ENCODE data around the gene ZBTB7B. TPM values are rescaled to one million over a fixed set of nuclear protein-coding genes. Genes with fewer than 3 reads are reported as not detected.

ZBTB7B gene
- polyA plus RNA-seq, 2 of the 4 experiments (the other 2 are of a cell fraction): 20.5 to 30.7 TPM

DNA sequence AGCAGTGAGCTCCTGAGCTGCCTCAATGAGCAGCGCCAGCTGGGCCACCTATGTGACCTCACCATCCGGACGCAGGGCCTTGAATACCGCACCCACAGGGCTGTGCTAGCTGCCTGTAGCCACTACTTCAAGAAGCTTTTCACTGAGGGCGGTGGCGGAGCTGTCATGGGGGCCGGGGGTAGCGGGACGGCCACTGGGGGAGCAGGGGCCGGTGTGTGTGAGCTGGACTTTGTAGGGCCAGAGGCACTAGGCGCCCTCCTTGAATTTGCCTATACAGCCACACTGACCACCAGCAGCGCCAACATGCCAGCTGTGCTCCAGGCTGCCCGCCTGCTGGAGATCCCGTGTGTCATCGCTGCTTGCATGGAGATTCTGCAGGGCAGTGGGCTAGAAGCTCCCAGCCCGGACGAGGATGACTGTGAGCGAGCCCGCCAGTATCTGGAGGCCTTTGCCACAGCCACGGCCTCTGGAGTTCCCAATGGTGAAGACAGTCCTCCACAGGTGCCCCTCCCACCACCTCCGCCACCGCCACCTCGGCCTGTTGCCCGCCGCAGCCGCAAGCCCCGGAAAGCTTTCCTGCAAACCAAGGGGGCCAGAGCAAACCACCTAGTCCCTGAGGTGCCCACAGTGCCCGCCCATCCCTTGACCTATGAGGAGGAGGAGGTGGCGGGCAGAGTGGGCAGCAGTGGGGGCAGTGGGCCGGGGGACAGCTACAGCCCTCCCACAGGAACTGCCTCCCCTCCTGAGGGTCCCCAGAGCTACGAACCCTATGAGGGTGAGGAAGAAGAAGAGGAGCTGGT lies 12.3 kb downstream of the ZBTB7B start:
- Histone ChIP-seq H3K27ac (peak overlapping the region; percentile 96 to 99; a peak in 3 of 6 replicates), H3K4me3 (no peak overlapping the region), H3K4me1 (peaks cover 86% of the 10 kb centered on the region), H3K4me2 (no peak overlapping the region), H3K9me3 (no peaks in the 10 kb centered on the region)
- POLR2A ChIA-PET: interaction anchor here (0.9 to 2.8 kb wide), 3 partner anchors 11 to 78 kb away, joined by 3 to 14 read pairs (median 5); partner anchors contain the start of gene PMVK
- ATAC-seq (no peak), DNase-seq (ENCODE audit: low read depth in 1 of 2, low spot score in 1 of 2) (no peak), FAIRE-seq (no peak)
- TF ChIP-seq EHF (CRISPR knock-in tag; IDR thresholded peaks at IDR 0.05): no peak
- TF ChIP-seq JUN (IDR thresholded peaks at IDR 0.05): no peak
- TF ChIP-seq, protein P1, sequence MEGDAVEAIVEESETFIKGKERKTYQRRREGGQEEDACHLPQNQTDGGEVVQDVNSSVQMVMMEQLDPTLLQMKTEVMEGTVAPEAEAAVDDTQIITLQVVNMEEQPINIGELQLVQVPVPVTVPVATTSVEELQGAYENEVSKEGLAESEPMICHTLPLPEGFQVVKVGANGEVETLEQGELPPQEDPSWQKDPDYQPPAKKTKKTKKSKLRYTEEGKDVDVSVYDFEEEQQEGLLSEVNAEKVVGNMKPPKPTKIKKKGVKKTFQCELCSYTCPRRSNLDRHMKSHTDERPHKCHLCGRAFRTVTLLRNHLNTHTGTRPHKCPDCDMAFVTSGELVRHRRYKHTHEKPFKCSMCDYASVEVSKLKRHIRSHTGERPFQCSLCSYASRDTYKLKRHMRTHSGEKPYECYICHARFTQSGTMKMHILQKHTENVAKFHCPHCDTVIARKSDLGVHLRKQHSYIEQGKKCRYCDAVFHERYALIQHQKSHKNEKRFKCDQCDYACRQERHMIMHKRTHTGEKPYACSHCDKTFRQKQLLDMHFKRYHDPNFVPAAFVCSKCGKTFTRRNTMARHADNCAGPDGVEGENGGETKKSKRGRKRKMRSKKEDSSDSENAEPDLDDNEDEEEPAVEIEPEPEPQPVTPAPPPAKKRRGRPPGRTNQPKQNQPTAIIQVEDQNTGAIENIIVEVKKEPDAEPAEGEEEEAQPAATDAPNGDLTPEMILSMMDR (IDR thresholded peaks at IDR 0.05): no peak
- no peak for TF ChIP-seq POLR2AphosphoS2 (conservative IDR thresholded peaks at IDR 0.05; ENCODE audit: low read length)
- no peak for TF ChIP-seq RFX5 (IDR thresholded peaks at IDR 0.05)
- no peak for TF ChIP-seq ESRRA (IDR thresholded peaks at IDR 0.05; ENCODE audit: borderline replicate concordance, low read length)
- TF ChIP-seq, protein P2, sequence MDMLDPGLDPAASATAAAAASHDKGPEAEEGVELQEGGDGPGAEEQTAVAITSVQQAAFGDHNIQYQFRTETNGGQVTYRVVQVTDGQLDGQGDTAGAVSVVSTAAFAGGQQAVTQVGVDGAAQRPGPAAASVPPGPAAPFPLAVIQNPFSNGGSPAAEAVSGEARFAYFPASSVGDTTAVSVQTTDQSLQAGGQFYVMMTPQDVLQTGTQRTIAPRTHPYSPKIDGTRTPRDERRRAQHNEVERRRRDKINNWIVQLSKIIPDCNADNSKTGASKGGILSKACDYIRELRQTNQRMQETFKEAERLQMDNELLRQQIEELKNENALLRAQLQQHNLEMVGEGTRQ (IDR thresholded peaks at IDR 0.05): no peak
- no peak for TF ChIP-seq BHLHE40 (IDR thresholded peaks at IDR 0.05; ENCODE audit: low read depth, low read length)
- no peak for TF ChIP-seq CEBPB (IDR thresholded peaks at IDR 0.05)
- TF ChIP-seq RAD21 (conservative IDR thresholded peaks at IDR 0.05 in 1 of 2, IDR thresholded peaks at IDR 0.05 in 1 of 2): no peak
- no peak for TF ChIP-seq NPAS2 (CRISPR knock-in tag; IDR thresholded peaks at IDR 0.05; ENCODE audit: borderline replicate concordance)
- no peak for TF ChIP-seq NR3C1 (IDR thresholded peaks at IDR 0.05)
- TF ChIP-seq TP53 (CRISPR knock-in tag; IDR thresholded peaks at IDR 0.05): no peak
- CTCF ChIA-PET: interaction anchor here (1.6 kb wide), 1 partner anchor 108 kb away, joined by 5 read pairs; no protein-coding TSS in a partner anchor
- 91% methylated on average over 20 of the region's 31 CpGs for whole genome bisulfite sequencing (ENCODE audit: missing lambda C conversion rate)

DNA sequence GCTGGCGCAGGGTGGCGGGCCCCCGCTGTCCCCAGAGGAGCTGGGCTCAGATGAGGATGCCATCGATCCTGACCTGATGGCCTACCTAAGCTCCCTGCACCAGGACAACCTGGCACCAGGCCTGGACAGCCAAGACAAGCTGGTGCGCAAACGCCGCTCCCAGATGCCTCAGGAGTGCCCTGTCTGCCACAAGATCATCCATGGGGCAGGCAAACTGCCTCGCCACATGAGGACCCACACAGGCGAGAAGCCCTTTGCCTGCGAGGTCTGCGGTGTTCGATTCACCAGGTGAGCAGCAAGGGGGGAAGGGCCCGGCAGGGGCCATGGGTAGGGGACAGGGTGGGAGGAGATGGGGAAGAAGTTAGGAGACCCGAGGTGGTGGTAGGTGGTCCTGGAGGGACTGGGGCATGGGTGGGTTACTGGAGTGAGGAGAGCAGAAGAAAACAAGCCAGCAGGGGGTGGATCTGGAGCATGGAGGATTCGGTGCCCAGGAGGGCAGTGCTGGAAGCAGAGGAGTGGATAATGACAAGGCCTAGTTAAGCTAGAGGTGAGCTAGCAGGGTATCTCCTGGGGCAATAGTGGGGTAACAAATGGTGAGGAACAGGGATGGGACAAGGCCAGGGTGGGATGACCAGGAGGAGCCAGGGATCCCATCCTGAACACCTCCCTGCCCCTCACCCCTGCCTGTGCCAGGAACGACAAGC lies 13.1 kb downstream of the ZBTB7B start:
- TF ChIP-seq TP53 (CRISPR knock-in tag; IDR thresholded peaks at IDR 0.05) (no peak), RNF2 (IDR thresholded peaks at IDR 0.05; ENCODE audit: borderline replicate concordance, low read depth) (no peak), NPAS2 (CRISPR knock-in tag; IDR thresholded peaks at IDR 0.05; ENCODE audit: borderline replicate concordance) (no peak), RARB (CRISPR knock-in tag; IDR thresholded peaks at IDR 0.05) (no peak)
- Histone ChIP-seq H3K4me3 (no peak overlapping the region), H3K9me3 (no peaks in the 10 kb centered on the region), H3K4me2 (no peak overlapping the region; the same call in 2 of the 3 replicates), H3K27ac (peak overlapping the region; percentile 96 to 99; a peak in 5 of 6 replicates), H3K4me1 (peaks cover 79% of the 10 kb centered on the region)
- CTCF ChIA-PET: interaction anchor here (1.6 to 2.2 kb wide), 3 partner anchors 76 to 152 kb away, joined by 4 to 8 read pairs (median 5); no protein-coding TSS in a partner anchor
- ATAC-seq (no peak), FAIRE-seq (no peak), DNase-seq (ENCODE audit: low read depth in 1 of 2, low spot score in 1 of 2) (no peak)
- 86% methylated on average over 8 of the region's 16 CpGs for WGBS (ENCODE audit: missing lambda C conversion rate)
- POLR2A ChIA-PET: interaction anchor here (0.6 to 2.8 kb wide), 5 partner anchors 9 to 79 kb away, joined by 3 to 23 read pairs (median 5); partner anchors contain the start of genes CKS1B and PMVK

GRCh38 chr1:155016231-155016831 lies 13.7 kb downstream of the ZBTB7B start:
- Histone ChIP-seq H3K9me3 (no peaks in the 10 kb centered on the region), H3K4me3 (0 out of 3 replicates have a peak overlapping the region, but pooled peaks have one; percentile 15), H3K27ac (peak overlapping the region; percentile 96 to 99), H3K4me1 (peaks cover 74% of the 10 kb centered on the region), H3K4me2 (peak overlapping the region; percentile 76)
- CTCF ChIA-PET: interaction anchor here (1.6 to 2.2 kb wide), 3 partner anchors 75 to 151 kb away, joined by 4 to 8 read pairs (median 5); no protein-coding TSS in a partner anchor
- 0 out of 6 replicates have a peak, but pooled peaks of 1 of the 2 experiments have one; percentile 4 for ATAC-seq
- WGBS (ENCODE audit: missing lambda C conversion rate): 83% methylated on average over 17 of the region's 26 CpGs
- POLR2A ChIA-PET: interaction anchor here (1.5 to 2.8 kb wide), 5 partner anchors 12 to 46 kb away, joined by 5 to 23 read pairs (median 14); partner anchors contain the start of genes CKS1B and SHC1
- DNase-seq (ENCODE audit: low read depth in 1 of 2, low spot score in 1 of 2): no peak
- no peak for FAIRE-seq
- TF ChIP-seq E2F6 (IDR thresholded peaks at IDR 0.05; ENCODE audit: borderline replicate concordance, low read depth) (no peak), HDAC2 (IDR thresholded peaks at IDR 0.05) (no peak), RCOR1 (IDR thresholded peaks at IDR 0.05; ENCODE audit: low read depth, low read length) (no peak), PHF8 (IDR thresholded peaks at IDR 0.05; ENCODE audit: borderline replicate concordance, low read depth) (no peak), EHMT2 (IDR thresholded peaks at IDR 0.05; ENCODE audit: low read depth) (no peak), SMC3 (IDR thresholded peaks at IDR 0.05) (no peak), ZNF302 (CRISPR knock-in tag; IDR thresholded peaks at IDR 0.05) (no peak), BHLHE40 (IDR thresholded peaks at IDR 0.05; ENCODE audit: low read depth, low read length) (no peak)

Data from A549 (cell line).